H54 (cell line): ENCODE results near the gene PHLDA2.

ENCODE experiments used
- DNase-seq: peaks from one replicate; pipeline ENCODE4 v3.0.0; 2011; ENCODE audit warnings: low spot score, mixed read lengths; ENCODE audit not compliant: insufficient read length
- FAIRE-seq: peaks from 3 replicates; lab custom pipeline; 2011; peaks lifted over from hg19 to GRCh38; lab: Jason Lieb, UNC
- POLR2A ChIP-seq: IDR thresholded peaks from 2 replicates; pipeline ENCODE4 v1.6.1; 2011; ENCODE audit warnings: low read depth, mild to moderate bottlenecking, low read length

PHLDA2 gene

GRCh38 chr11:2934611-2935239 is 5.5 kb upstream of the PHLDA2 start:
- FAIRE-seq: no peak

GRCh38 chr11:2934021-2934550 is 4.9 kb upstream of the PHLDA2 start:
- no peak for TF ChIP-seq POLR2A
- no peak for DNase-seq
- no peak for FAIRE-seq

More at GRCh38 chr11:2934611-2935239, 5.5 kb upstream of the PHLDA2 start:
- DNase-seq: no peak
- TF ChIP-seq POLR2A: no peak

- peak; percentile 44; the same call in 1 of the 2 replicates for TF ChIP-seq POLR2A
- FAIRE-seq (peak; percentile 43), DNase-seq (peak; percentile 92)
Measured at GRCh38 chr11:2933375-2934020, 4.3 kb upstream of the PHLDA2 start.

GRCh38 chr11:2932850-2933251 is 3.6 kb upstream of the PHLDA2 start:
- no peak for FAIRE-seq
- peak; percentile 62 for DNase-seq
- TF ChIP-seq POLR2A: no peak

GRCh38 chr11:2931771-2932738 is 2.8 kb upstream of the PHLDA2 start:
- DNase-seq (no peak), FAIRE-seq (no peak)
- no peak for TF ChIP-seq POLR2A

- no peak for TF ChIP-seq POLR2A
- DNase-seq: no peak
- no peak for FAIRE-seq
Measured at GRCh38 chr11:2931420-2931746, 2.2 kb upstream of the PHLDA2 start.

- no peak for TF ChIP-seq POLR2A
- peak; percentile 71 for DNase-seq
- no peak for FAIRE-seq
Measured at GRCh38 chr11:2930704-2931419, 1.6 kb upstream of the PHLDA2 start.

GRCh38 chr11:2929950-2930703 is 907 bp upstream of the PHLDA2 start:
- peak; percentile 63 for DNase-seq
- no peak for TF ChIP-seq POLR2A
- FAIRE-seq: no peak

GRCh38 chr11:2929531-2929949 is 320 bp upstream of the PHLDA2 start:
- TF ChIP-seq POLR2A: peak; percentile 15; the same call in 1 of the 2 replicates
- DNase-seq (peak; percentile 82), FAIRE-seq (no peak)

- peak; percentile 9; the same call in 1 of the 2 replicates for TF ChIP-seq POLR2A
Measured at GRCh38 chr11:2927851-2928604, 1.2 kb downstream of the PHLDA2 start.

GRCh38 chr11:2927121-2927800 is 2.0 kb downstream of the PHLDA2 start:
- TF ChIP-seq POLR2A: no peak
- FAIRE-seq (no peak), DNase-seq (no peak)

More at GRCh38 chr11:2927851-2928604, 1.2 kb downstream of the PHLDA2 start:
- DNase-seq (peak; percentile 84), FAIRE-seq (no peak)

- TF ChIP-seq POLR2A: peak; percentile 16; the same call in 1 of the 2 replicates
- FAIRE-seq: no peak
- DNase-seq: no peak
Measured at GRCh38 chr11:2926611-2927051, 2.6 kb downstream of the PHLDA2 start.
